CD14-positive monocyte (primary cell): ENCODE results near the gene CLEC11A. TPM values are rescaled to one million over a fixed set of nuclear protein-coding genes. Genes with fewer than 3 reads are reported as not detected.

Experiments used
- DNase-seq, 3 donors: peaks; one replicate each; pipeline ENCODE4 v3.0.0-alpha.2; 2011 to 2022
- H2AFZ ChIP-seq: 2 replicates; pipeline ENCODE4 v1.6.0; 2012; ENCODE audit warnings: mild to moderate bottlenecking, low read depth, low read length, inconsistent platforms; ENCODE audit not compliant: insufficient read depth, poor library complexity, severe bottlenecking
- H3K27ac ChIP-seq, 2 donors: 1 replicate in 1 of 2; 2 replicates in 1 of 2; pipeline ENCODE4 v1.5.1; 2012 to 2013; ENCODE audit warnings: low read length in 2 of 2, control low read depth in 1 of 2, inconsistent platforms in 1 of 2, low read depth in 1 of 2, mild to moderate bottlenecking in 1 of 2
- H3K27me3 ChIP-seq, 2 donors: one replicate each; pipeline versions ENCODE4 v1.6.0 to v1.6.1; 2011 to 2013; ENCODE audit warnings: low read length in 2 of 2; ENCODE audit not compliant: control insufficient read depth in 2 of 2, insufficient read depth in 2 of 2
- H3K36me3 ChIP-seq, 2 donors: replicated peaks in 1 of 2; 1 replicate in 1 of 2; 2 replicates in 1 of 2; pipeline versions ENCODE4 v1.5.1 to v1.6.1; 2012 to 2013; ENCODE audit warnings: low read length in 2 of 2, control low read depth in 1 of 2, inconsistent platforms in 1 of 2, mild to moderate bottlenecking in 1 of 2; ENCODE audit not compliant: insufficient read depth in 2 of 2, control insufficient read depth in 1 of 2
- H3K4me1 ChIP-seq, 2 donors: 1 replicate in 1 of 2; 2 replicates in 1 of 2; pipeline versions ENCODE4 v1.5.1 to v1.6.1; 2012 to 2013; ENCODE audit warnings: low read length in 2 of 2, control low read depth in 1 of 2, inconsistent platforms in 1 of 2, mild to moderate bottlenecking in 1 of 2, moderate library complexity in 1 of 2; ENCODE audit not compliant: insufficient read depth in 2 of 2, control insufficient read depth in 1 of 2
- H3K4me2 ChIP-seq: replicated peaks from 2 replicates; pipeline ENCODE3; 2012; ENCODE audit warnings: low read length, moderate library complexity, mild to moderate bottlenecking; ENCODE audit not compliant: poor library complexity, severe bottlenecking; ENCODE audit errors: extremely low read depth
- H3K4me3 ChIP-seq, 3 experiments: fragments of 200-600 bp in 1 of 3; sonication (generic) in 1 of 3; replicated peaks in 1 of 3; 1 replicate in 2 of 3; 2 replicates in 1 of 3; pipeline ENCODE4 v1.5.1; 2011 to 2013; ENCODE audit warnings: low read length in 3 of 3, mild to moderate bottlenecking in 3 of 3, control low read depth in 2 of 3, low read depth in 2 of 3, inconsistent platforms in 1 of 3, moderate library complexity in 1 of 3
- H3K79me2 ChIP-seq: 2 replicates; pipeline ENCODE4 v1.6.0; 2012; ENCODE audit warnings: mild to moderate bottlenecking, control low read depth, inconsistent platforms, low read length, moderate library complexity; ENCODE audit not compliant: insufficient read depth
- H3K9ac ChIP-seq: 2 replicates; pipeline ENCODE4 v1.6.0; 2017; ENCODE audit warnings: low read length, mild to moderate bottlenecking; ENCODE audit not compliant: insufficient read depth, poor library complexity, severe bottlenecking
- H3K9me3 ChIP-seq, 2 donors: replicated peaks in 1 of 2; 1 replicate in 1 of 2; 2 replicates in 1 of 2; pipeline versions ENCODE4 v1.5.1 to v1.6.1; 2012 to 2013; ENCODE audit warnings: low read length in 2 of 2, control low read depth in 1 of 2; ENCODE audit not compliant: control insufficient read depth in 1 of 2, insufficient read depth in 1 of 2
- H4K20me1 ChIP-seq: 2 replicates; pipeline ENCODE4 v1.6.0; 2012; ENCODE audit warnings: mild to moderate bottlenecking, low read length, control low read depth, moderate library complexity; ENCODE audit not compliant: insufficient read depth
- H3K27ac Mint-ChIP-seq, 7 donors: one replicate each; pipeline ENCODE4 v1.8.0; 2020; ENCODE audit warnings: mild to moderate bottlenecking in 7 of 7, mixed read lengths in 7 of 7, moderate library complexity in 6 of 7, inconsistent platforms in 2 of 7
- H3K27me3 Mint-ChIP-seq, 3 donors: one replicate each; pipeline ENCODE4 v1.8.0; 2021 to 2022; ENCODE audit warnings: low read depth in 3 of 3, mild to moderate bottlenecking in 3 of 3, mixed read lengths in 3 of 3, moderate library complexity in 3 of 3, inconsistent platforms in 1 of 3
- H3K36me3 Mint-ChIP-seq, 2 donors: one replicate each; pipeline ENCODE4 v1.8.0; 2020; ENCODE audit warnings: mixed read lengths in 2 of 2, inconsistent platforms in 1 of 2, mild to moderate bottlenecking in 1 of 2
- H3K4me1 Mint-ChIP-seq: one replicate; pipeline ENCODE4 v1.8.0; 2020; ENCODE audit warnings: mild to moderate bottlenecking, mixed read lengths
- H3K4me3 Mint-ChIP-seq, 2 donors: one replicate each; pipeline ENCODE4 v1.8.0; 2020; ENCODE audit warnings: mild to moderate bottlenecking in 2 of 2, mixed read lengths in 2 of 2, moderate library complexity in 1 of 2
- H3K9me3 Mint-ChIP-seq, 7 donors: one replicate each; pipeline ENCODE4 v1.8.0; 2020 to 2022; ENCODE audit warnings: mixed read lengths in 7 of 7, mild to moderate bottlenecking in 6 of 7, moderate library complexity in 6 of 7, inconsistent platforms in 2 of 7
- CTCF ChIP-seq: fragments of 200-600 bp; IDR thresholded peaks from one replicate; pipeline ENCODE4 v1.8.0; 2022; ENCODE audit warnings: antibody characterized with exemption, mild to moderate bottlenecking
- WGBS: methylation state at CpG from one replicate; pipeline ENCODE4 v1.1.5; 2013; ENCODE audit warnings: missing lambda C conversion rate; ENCODE audit not compliant: insufficient coverage; 5-methylcytosine and 5-hydroxymethylcytosine counted together
- intact Hi-C, 2 donors: fragments of 100-400 bp; cut with micrococcal nuclease; formaldehyde crosslinking; loops; one replicate each; pipeline versions ENCODE4 v1.15.0 to v1.15.1; 2023
- polyA plus RNA-seq, 3 donors: library from polyadenylated mRNA; depleted of rRNA in 1 of 3; unstranded in 2 of 3; stranded (reverse) in 1 of 3; fragments of 300-500 nt in 2 of 3; fragments of >200 nt in 1 of 3; fragmentation: Illumina TruSeq in 2 of 3; gene quantifications; 1 replicate in 2 of 3; 2 replicates in 1 of 3; pipeline ENCODE4 v1.2.3, GENCODE V29; 2012 to 2021

CLEC11A gene
- polyA plus RNA-seq, 3 donors, result 8.2 to 49.1 (median 12.4) TPM

- Mint-ChIP-seq H3K27ac (no peak overlapping the region), H3K27me3 (peaks cover 41 to 69% (median 59%) of the 10 kb centered on the region in 3 donors), H3K4me1 (no peaks in the 10 kb centered on the region), H3K4me3 (no peak overlapping the region), H3K9me3 (peaks cover 0 to 3% (median 0%) of the 10 kb centered on the region in 7 donors), H3K36me3 (no peaks in the 10 kb centered on the region)
- H3K79me2 ChIP-seq, result no peaks in the 10 kb centered on the region
- peaks cover 7 to 29% of the 10 kb centered on the region in 2 donors for H3K27me3 ChIP-seq
- no peak overlapping the region for H2AFZ ChIP-seq
- peaks cover 0 to 4% of the 10 kb centered on the region in 2 donors for H3K9me3 ChIP-seq
- WGBS, result 75% methylated on average over 11 of the region's 19 CpGs
- no peak overlapping the region for H3K4me2 ChIP-seq
- no peak overlapping the region for H3K27ac ChIP-seq
- intact Hi-C loops, result no loop called here
- H3K4me3 ChIP-seq, result no peak overlapping the region
- no peaks in the 10 kb centered on the region for H4K20me1 ChIP-seq
- H3K9ac ChIP-seq, result no peak overlapping the region
- no peak for TF ChIP-seq CTCF
- no peaks in the 10 kb centered on the region for H3K4me1 ChIP-seq
- no peaks in the 10 kb centered on the region for H3K36me3 ChIP-seq
- no peak for DNase-seq
Observed at GRCh38 chr19:50688766-50689165, 34.4 kb upstream of the CLEC11A start.

- 79% methylated on average over 7 of the region's 7 CpGs for WGBS
- Histone ChIP-seq H3K4me3 (no peak overlapping the region), H3K9me3 (peaks cover 0 to 11% of the 10 kb centered on the region in 2 donors), H3K4me1 (no peaks in the 10 kb centered on the region), H3K27ac (no peak overlapping the region), H3K27me3 (peaks cover 13 to 37% of the 10 kb centered on the region in 2 donors), H4K20me1 (no peaks in the 10 kb centered on the region), H3K9ac (no peak overlapping the region), H3K4me2 (no peak overlapping the region), H2AFZ (no peak overlapping the region), H3K36me3 (no peaks in the 10 kb centered on the region), H3K79me2 (no peaks in the 10 kb centered on the region)
- H3K27ac Mint-ChIP-seq, result no peak overlapping the region
- peaks cover 0 to 7% (median 1%) of the 10 kb centered on the region in 7 donors for H3K9me3 Mint-ChIP-seq
- intact Hi-C loops, result no loop called here
- no peak for DNase-seq
- no peak overlapping the region for H3K4me3 Mint-ChIP-seq
- H3K27me3 Mint-ChIP-seq, result peaks cover 41 to 69% (median 52%) of the 10 kb centered on the region in 3 donors
- H3K36me3 Mint-ChIP-seq, result peaks cover 0 to 2% of the 10 kb centered on the region in 2 donors
- no peaks in the 10 kb centered on the region for H3K4me1 Mint-ChIP-seq
- TF ChIP-seq CTCF, result no peak
Observed at GRCh38 chr19:50690439-50690838, 32.7 kb upstream of the CLEC11A start.
